Measurements from ENCODE around the gene GRIK4. TPM values are rescaled to one million over a fixed set of nuclear protein-coding genes. Genes with fewer than 3 reads are reported as not detected.

GRIK4 gene
- total RNA-seq, 2 donors from 2014 or later, result 0.05 to 1.7 TPM

DNA sequence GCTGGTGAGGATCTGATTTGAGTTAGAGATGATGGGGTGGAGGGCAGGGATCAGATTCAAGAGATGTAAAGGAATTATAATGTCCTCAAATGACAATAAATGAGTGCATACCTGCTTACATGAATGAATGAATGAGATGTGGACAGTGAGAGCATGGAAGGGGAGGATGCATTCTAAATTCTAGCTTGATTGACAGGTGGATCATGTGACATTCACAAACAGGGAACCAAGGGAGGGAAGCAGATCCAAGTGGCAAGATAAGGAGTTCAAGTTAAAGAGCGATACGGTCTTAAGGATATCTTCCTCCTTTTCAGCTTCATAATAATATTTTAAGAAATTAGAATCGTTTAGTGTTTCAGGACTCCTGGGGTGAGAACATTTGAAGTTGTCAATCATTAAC is 341.9 kb downstream of the GRIK4 start:
- Histone ChIP-seq H3K27me3 (replicated peaks; ENCODE audit: insufficient read depth) (no peaks in the 10 kb centered on the region), H3K4me1 (replicated peaks) (no peaks in the 10 kb centered on the region), H3K4me3 (no peak overlapping the region), H3K27ac (no peak overlapping the region), H3K9me3 (no peaks in the 10 kb centered on the region), H3K36me3 (no peaks in the 10 kb centered on the region)
- no peak for DNase-seq (ENCODE audit: low spot score)
- no peak for TF ChIP-seq POLR2A (IDR thresholded peaks at IDR 0.05)
- no peak for TF ChIP-seq CTCF (IDR thresholded peaks at IDR 0.05)
- no peak for TF ChIP-seq POLR2AphosphoS5 (IDR thresholded peaks at IDR 0.05)
- intact Hi-C loops (cut with DNase I), result no loop called here
- 82% methylated on average over 3 of the region's 3 CpGs for WGBS

- Histone ChIP-seq H3K4me3 (no peak overlapping the region), H3K27ac (no peak overlapping the region), H3K27me3 (replicated peaks; ENCODE audit: insufficient read depth) (no peaks in the 10 kb centered on the region), H3K9me3 (no peaks in the 10 kb centered on the region), H3K36me3 (no peaks in the 10 kb centered on the region), H3K4me1 (replicated peaks) (no peaks in the 10 kb centered on the region)
- intact Hi-C loops (cut with DNase I), result no loop called here
- TF ChIP-seq CTCF (IDR thresholded peaks at IDR 0.05) (no peak), POLR2A (IDR thresholded peaks at IDR 0.05) (no peak), POLR2AphosphoS5 (IDR thresholded peaks at IDR 0.05) (no peak)
- no peak for DNase-seq (ENCODE audit: low spot score)
- 22% methylated on average over 5 of the region's 5 CpGs for WGBS
These were observed 343.4 kb downstream of the GRIK4 start for GRCh38 chr11:120854988-120855387.

GRCh38 chr11:120857508-120857907 is 346.0 kb downstream of the GRIK4 start:
- Histone ChIP-seq H3K4me3 (no peak overlapping the region), H3K4me1 (replicated peaks) (no peaks in the 10 kb centered on the region), H3K27me3 (replicated peaks; ENCODE audit: insufficient read depth) (no peaks in the 10 kb centered on the region), H3K36me3 (no peaks in the 10 kb centered on the region), H3K27ac (no peak overlapping the region), H3K9me3 (no peaks in the 10 kb centered on the region)
- intact Hi-C loops (cut with DNase I), result no loop called here
- 76% methylated on average over 1 of the region's 1 CpG for WGBS
- DNase-seq (ENCODE audit: low spot score), result no peak
- TF ChIP-seq POLR2A (IDR thresholded peaks at IDR 0.05), result no peak
- no peak for TF ChIP-seq POLR2AphosphoS5 (IDR thresholded peaks at IDR 0.05)
- TF ChIP-seq CTCF (IDR thresholded peaks at IDR 0.05), result no peak

GRCh38 chr11:120858740-120859139 is 347.2 kb downstream of the GRIK4 start:
- DNase-seq (ENCODE audit: low spot score), result no peak
- Histone ChIP-seq H3K4me1 (replicated peaks) (no peaks in the 10 kb centered on the region), H3K36me3 (no peaks in the 10 kb centered on the region), H3K27ac (no peak overlapping the region), H3K27me3 (replicated peaks; ENCODE audit: insufficient read depth) (no peaks in the 10 kb centered on the region), H3K4me3 (no peak overlapping the region), H3K9me3 (no peaks in the 10 kb centered on the region)
- no peak for TF ChIP-seq CTCF (IDR thresholded peaks at IDR 0.05)
- TF ChIP-seq POLR2A (IDR thresholded peaks at IDR 0.05), result no peak
- TF ChIP-seq POLR2AphosphoS5 (IDR thresholded peaks at IDR 0.05), result no peak
- intact Hi-C loops (cut with DNase I), result no loop called here
- 52% methylated on average over 3 of the region's 3 CpGs for WGBS

DNA sequence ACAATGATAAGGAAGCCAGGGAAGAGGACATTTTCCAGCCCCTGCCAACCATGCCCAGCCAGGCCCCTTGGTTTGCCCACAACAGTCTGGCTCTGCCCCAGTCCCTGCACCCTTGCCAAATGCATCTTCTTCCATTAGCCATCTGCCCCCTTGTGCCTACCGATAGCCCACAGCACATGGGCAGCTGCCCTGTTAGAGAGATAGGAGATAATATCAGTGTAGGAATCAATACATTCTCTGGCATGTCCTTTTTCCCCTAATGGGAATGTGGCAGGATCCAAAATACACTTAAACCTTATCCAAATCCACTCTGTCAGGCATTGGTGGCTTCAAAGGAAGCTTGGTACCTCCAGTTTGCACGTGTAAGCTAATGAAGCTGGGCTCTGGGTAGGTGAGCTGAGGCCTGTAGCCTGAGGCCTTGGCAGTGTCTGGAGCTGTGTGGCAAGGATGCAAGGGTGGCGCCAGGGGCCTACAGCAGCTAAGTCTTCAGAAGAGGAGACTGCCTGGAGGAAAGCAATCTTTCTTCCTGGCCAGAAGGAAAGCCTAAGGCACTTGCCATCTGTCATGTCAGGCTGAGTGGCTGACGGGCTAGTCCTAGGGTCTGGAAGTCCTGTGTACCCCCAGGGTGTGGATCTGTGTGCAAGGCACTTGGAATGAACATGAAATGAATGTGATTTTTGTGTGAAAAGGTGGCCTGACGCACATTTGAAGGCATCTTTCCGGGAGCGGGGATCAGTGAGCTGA is 348.2 kb downstream of the GRIK4 start:
- Histone ChIP-seq H3K4me1 (replicated peaks) (no peaks in the 10 kb centered on the region), H3K27ac (no peak overlapping the region), H3K27me3 (replicated peaks; ENCODE audit: insufficient read depth) (no peaks in the 10 kb centered on the region), H3K9me3 (no peaks in the 10 kb centered on the region), H3K36me3 (no peaks in the 10 kb centered on the region), H3K4me3 (no peak overlapping the region)
- no peak for DNase-seq (ENCODE audit: low spot score)
- no peak for TF ChIP-seq POLR2A (IDR thresholded peaks at IDR 0.05)
- no peak for TF ChIP-seq CTCF (IDR thresholded peaks at IDR 0.05)
- TF ChIP-seq POLR2AphosphoS5 (IDR thresholded peaks at IDR 0.05), result no peak
- WGBS, result 85% methylated on average over 7 of the region's 7 CpGs
- intact Hi-C loops (cut with DNase I), result no loop called here
